Thyroid gland (tissue), 4 donors: ENCODE measurements around the gene TIAL1.

Experiments
- CTCF ChIP-seq, 6 experiments: fragments of 200-600 bp in 3 of 6; fragments of 450-650 bp in 3 of 6; sonication (generic) in 3 of 6; IDR thresholded peaks; one replicate each; pipeline ENCODE4 v1.5.1; 2016 to 2019; ENCODE audit warnings: antibody characterized with exemption in 6 of 6, mild to moderate bottlenecking in 2 of 6, inconsistent platforms in 1 of 6, moderate library complexity in 1 of 6
- POLR2A ChIP-seq, 2 donors: fragments of 450-650 bp; IDR thresholded peaks; one replicate each; pipeline ENCODE4 v1.6.1; 2017; ENCODE audit warnings: antibody characterized with exemption in 2 of 2, mild to moderate bottlenecking in 2 of 2, moderate library complexity in 1 of 2

DNA sequence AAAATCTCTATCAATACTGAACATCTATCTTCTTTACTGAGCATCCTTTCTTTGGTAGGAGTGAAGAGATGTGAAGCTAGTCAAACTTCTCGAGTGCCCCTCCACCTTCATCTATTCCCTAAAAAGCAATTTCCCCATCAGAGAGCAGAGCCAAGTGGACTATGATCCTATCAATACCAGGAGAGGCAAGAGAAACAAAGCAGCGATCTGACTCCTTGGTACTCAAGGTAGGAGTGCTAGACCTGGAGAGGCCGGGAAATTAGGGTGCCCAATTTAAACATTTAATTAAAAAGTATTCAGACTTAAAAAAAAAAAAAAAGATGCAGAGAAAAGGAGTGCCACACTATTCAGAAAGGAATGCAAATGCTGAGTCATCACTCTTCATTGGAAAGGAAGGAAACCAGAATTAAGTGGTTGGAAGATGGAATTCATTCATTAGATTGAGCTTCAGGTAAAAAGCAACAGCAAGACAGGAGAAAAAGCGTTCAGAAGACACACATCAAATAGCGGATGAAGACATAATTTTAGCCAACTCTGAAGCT, 1.6 kb downstream of the TIAL1 start:
- TF ChIP-seq POLR2A (IDR thresholded peaks at IDR 0.05) (no peak), CTCF (IDR thresholded peaks at IDR 0.05) (no peak)
